HEK293T (cell line): ENCODE data around the gene CAMKMT.
A peak's percentile ranks its signal among the peaks of the same experiment; 100 is the strongest.

ENCODE experiments used
- CTCF ChIA-PET: fragments of 350-600 bp; formaldehyde crosslinking; extraction: SDS; loops from one replicate; lab custom pipeline; 2021; ENCODE audit warnings: antibody characterized with exemption, inconsistent platforms; lab: Yijun Ruan, JAX
- POLR2A ChIA-PET: fragments of 350-600 bp; formaldehyde crosslinking; extraction: SDS; loops from one replicate; lab custom pipeline; 2020; ENCODE audit warnings: antibody characterized with exemption, inconsistent platforms; lab: Yijun Ruan, JAX
- DNase-seq: peaks from one replicate; pipeline ENCODE4 v3.0.0; 2012; ENCODE audit warnings: mixed read lengths; ENCODE audit errors: extremely low spot score
- ARNT ChIP-seq: fragments of 450-650 bp; IDR thresholded peaks from 2 replicates; pipeline ENCODE4 v1.6.1; 2017; ENCODE audit warnings: mild to moderate bottlenecking
- BHLHE40 ChIP-seq: fragments of 450-650 bp; IDR thresholded peaks from 2 replicates; pipeline ENCODE4 v1.6.1; 2016; ENCODE audit warnings: mild to moderate bottlenecking, moderate library complexity, borderline replicate concordance
- CTBP1 ChIP-seq: fragments of 450-650 bp; IDR thresholded peaks from 2 replicates; pipeline ENCODE4 v1.6.1; 2016; ENCODE audit warnings: borderline replicate concordance
- ELF4 ChIP-seq: fragments of 450-650 bp; IDR thresholded peaks from 2 replicates; pipeline ENCODE4 v1.6.1; 2017; ENCODE audit warnings: antibody characterized with exemption
- FOXA1 ChIP-seq: fragments of 450-650 bp; IDR thresholded peaks from 2 replicates; pipeline ENCODE4 v1.6.1; 2016; ENCODE audit warnings: mild to moderate bottlenecking
- FOXK2 ChIP-seq: fragments of 450-650 bp; IDR thresholded peaks from 2 replicates; pipeline ENCODE4 v1.6.1; 2016; ENCODE audit warnings: mild to moderate bottlenecking
- FOXM1 ChIP-seq: fragments of 450-650 bp; IDR thresholded peaks from 2 replicates; pipeline ENCODE4 v1.6.1; 2017; ENCODE audit warnings: mild to moderate bottlenecking, borderline replicate concordance
- HDGF ChIP-seq: fragments of 450-650 bp; IDR thresholded peaks from 2 replicates; pipeline ENCODE4 v1.6.1; 2017; ENCODE audit warnings: antibody characterized with exemption, borderline replicate concordance
- L3MBTL2 ChIP-seq: fragments of 450-650 bp; conservative IDR thresholded peaks from 2 replicates; pipeline ENCODE4 v1.6.1; 2016; ENCODE audit warnings: mild to moderate bottlenecking
- LEF1 ChIP-seq: fragments of 450-650 bp; IDR thresholded peaks from 2 replicates; pipeline ENCODE4 v1.6.1; 2017; ENCODE audit warnings: mild to moderate bottlenecking, borderline replicate concordance
- NFRKB ChIP-seq: fragments of 450-650 bp; IDR thresholded peaks from 2 replicates; pipeline ENCODE4 v1.6.1; 2016; ENCODE audit warnings: mild to moderate bottlenecking, moderate library complexity
- PKNOX1 ChIP-seq: fragments of 450-650 bp; IDR thresholded peaks from 2 replicates; pipeline ENCODE4 v1.6.1; 2016
- SP1 ChIP-seq: fragments of 450-650 bp; IDR thresholded peaks from 2 replicates; pipeline ENCODE4 v1.6.1; 2017
- SUZ12 ChIP-seq: fragments of 450-650 bp; IDR thresholded peaks from 2 replicates; pipeline ENCODE4 v1.6.1; 2016; ENCODE audit warnings: mild to moderate bottlenecking
- TARDBP ChIP-seq: fragments of 450-650 bp; IDR thresholded peaks from 2 replicates; pipeline ENCODE4 v1.6.1; 2016
- ZNF384 ChIP-seq: fragments of 450-650 bp; IDR thresholded peaks from 2 replicates; pipeline ENCODE4 v1.6.1; 2016

The CAMKMT gene

GRCh38 chr2:44774826-44775492 lies 413.2 kb downstream of the CAMKMT start:
- ChIA-PET POLR2A (no interaction called here), CTCF (interaction anchor here (0.6 kb wide), 1 partner anchor 205 kb away, joined by 3 read pairs; no protein-coding TSS in a partner anchor)
- no peak for DNase-seq
- TF ChIP-seq ZNF384 (no peak), PKNOX1 (no peak), ELF4 (no peak), CTBP1 (no peak), LEF1 (no peak), NFRKB (no peak), HDGF (no peak), FOXM1 (no peak), FOXA1 (no peak), L3MBTL2 (no peak), SP1 (no peak), FOXK2 (no peak), BHLHE40 (no peak), ARNT (no peak)

GRCh38 chr2:44777036-44777435 lies 415.3 kb downstream of the CAMKMT start:
- ChIA-PET CTCF (interaction anchor here (0.5 kb wide), 1 partner anchor 27 kb away, joined by 5 read pairs; no protein-coding TSS in a partner anchor), POLR2A (no interaction called here)
- no peak for DNase-seq
- TF ChIP-seq ELF4 (no peak), ARNT (no peak), BHLHE40 (no peak), HDGF (no peak), PKNOX1 (no peak), SUZ12 (no peak), TARDBP (no peak), FOXK2 (no peak), SP1 (no peak), FOXA1 (no peak), FOXM1 (no peak), L3MBTL2 (no peak), ZNF384 (no peak), LEF1 (no peak), CTBP1 (no peak), NFRKB (no peak)

- ChIA-PET CTCF (no interaction called here), POLR2A (no interaction called here)
- no peak for TF ChIP-seq FOXA1
- no peak for TF ChIP-seq FOXM1
- TF ChIP-seq ARNT: no peak
- TF ChIP-seq FOXK2: no peak
- TF ChIP-seq BHLHE40: no peak
- TF ChIP-seq SUZ12: no peak
- TF ChIP-seq NFRKB: no peak
- TF ChIP-seq PKNOX1: no peak
- no peak for TF ChIP-seq ELF4
- TF ChIP-seq SP1: no peak
- no peak for TF ChIP-seq HDGF
- TF ChIP-seq L3MBTL2: no peak
- TF ChIP-seq ZNF384: no peak
- TF ChIP-seq LEF1: no peak
- no peak for TF ChIP-seq TARDBP
- DNase-seq: peak; percentile 48
These were observed 415.8 kb downstream of the CAMKMT start for GRCh38 chr2:44777537-44777936.

- POLR2A ChIA-PET: no interaction called here
- CTCF ChIA-PET: interaction anchor here (0.6 kb wide), 1 partner anchor 15 kb away, joined by 6 read pairs; no protein-coding TSS in a partner anchor
- TF ChIP-seq L3MBTL2 (no peak), NFRKB (no peak), SP1 (no peak), PKNOX1 (no peak), BHLHE40 (no peak), ZNF384 (no peak), SUZ12 (no peak), ELF4 (no peak), TARDBP (no peak), FOXA1 (no peak), FOXM1 (no peak), CTBP1 (no peak), ARNT (no peak), FOXK2 (no peak), LEF1 (no peak), HDGF (no peak)
- DNase-seq: no peak
These were observed 416.5 kb downstream of the CAMKMT start for GRCh38 chr2:44778221-44778654.
